Right atrium auricular region (tissue), 2 donors: Measurements from ENCODE around the gene TRIM69. TPM values are rescaled to one million over a fixed set of nuclear protein-coding genes. Genes with fewer than 3 reads are reported as not detected.
"Not testable (repeated sequence)": the region's sequence is repeated elsewhere in the genome, so short reads cannot be mapped to it uniquely, and the experiment has no call there.

Source experiments
- DNase-seq: peaks from one replicate; pipeline ENCODE4 v3.0.0-alpha.2; 2019; ENCODE audit warnings: low spot score
- H3K27ac ChIP-seq, 2 donors: fragments of 200-600 bp; sonication (generic); 1 replicate in 1 of 2; 2 replicates in 1 of 2; pipeline ENCODE4 v1.5.1; 2016 to 2019
- H3K27me3 ChIP-seq, 2 donors: fragments of 200-600 bp; sonication (generic); one replicate each; pipeline versions ENCODE4 v1.5.1 to v1.6.0; 2017 to 2019
- H3K36me3 ChIP-seq: fragments of 200-600 bp; sonication (generic); one replicate; pipeline ENCODE4 v1.5.1; 2016
- H3K4me1 ChIP-seq, 2 donors: fragments of 200-600 bp; sonication (generic); one replicate each; pipeline versions ENCODE4 v1.5.1 to v1.6.0; 2017 to 2019
- H3K4me3 ChIP-seq, 2 donors: fragments of 200-600 bp; sonication (generic); 1 replicate in 1 of 2; 2 replicates in 1 of 2; pipeline ENCODE4 v1.5.1; 2017 to 2019; ENCODE audit warnings: mild to moderate bottlenecking in 1 of 2, moderate library complexity in 1 of 2
- H3K9me3 ChIP-seq, 2 donors: fragments of 200-600 bp; sonication (generic); one replicate each; pipeline ENCODE4 v1.5.1; 2019
- CTCF ChIP-seq, 2 donors: fragments of 200-600 bp; sonication (generic); IDR thresholded peaks; one replicate each; pipeline ENCODE4 v1.5.1; 2019; ENCODE audit warnings: antibody characterized with exemption in 2 of 2
- total RNA-seq, 2 donors: library from RNA; depleted of rRNA; stranded (reverse); fragments of >200 nt; gene quantifications; one replicate each; pipeline ENCODE4 v1.1.0, GENCODE V29; 2016

TRIM69 gene
- total RNA-seq, 2 donors from 2014 or later: 28.9 to 55.1 TPM

GRCh38 chr15:44779761-44780160, 43.4 kb downstream of the TRIM69 start:
- Histone ChIP-seq H3K27ac (no peak overlapping the region), H3K36me3 (no peaks in the 10 kb centered on the region), H3K9me3 (no peaks in the 10 kb centered on the region), H3K27me3 (no peaks in the 10 kb centered on the region), H3K4me1 (no peaks in the 10 kb centered on the region), H3K4me3 (no peak overlapping the region)
- DNase-seq: no peak
- TF ChIP-seq CTCF (IDR thresholded peaks at IDR 0.05): no peak

GRCh38 chr15:44780608-44781007, 44.3 kb downstream of the TRIM69 start:
- no peak overlapping the region for H3K4me3 ChIP-seq
- no peaks in the 10 kb centered on the region for H3K27me3 ChIP-seq
- no peaks in the 10 kb centered on the region for H3K36me3 ChIP-seq
- DNase-seq: no peak
- TF ChIP-seq CTCF (IDR thresholded peaks at IDR 0.05): no peak
- H3K27ac ChIP-seq: no peak overlapping the region
- H3K4me1 ChIP-seq: no peaks in the 10 kb centered on the region
- no peaks in the 10 kb centered on the region for H3K9me3 ChIP-seq

- TF ChIP-seq CTCF (IDR thresholded peaks at IDR 0.05): no peak
- DNase-seq: no peak
- Histone ChIP-seq H3K4me3 (no peak overlapping the region), H3K27me3 (no peaks in the 10 kb centered on the region), H3K9me3 (no peaks in the 10 kb centered on the region), H3K27ac (no peak overlapping the region), H3K4me1 (no peaks in the 10 kb centered on the region), H3K36me3 (no peaks in the 10 kb centered on the region)
These were observed 44.9 kb downstream of the TRIM69 start for GRCh38 chr15:44781128-44781810.

GRCh38 chr15:44782516-44782915, 46.2 kb downstream of the TRIM69 start:
- no peak for TF ChIP-seq CTCF (IDR thresholded peaks at IDR 0.05)
- no peak overlapping the region for H3K27ac ChIP-seq
- H3K9me3 ChIP-seq: no peaks in the 10 kb centered on the region
- H3K4me3 ChIP-seq: no peak overlapping the region
- no peaks in the 10 kb centered on the region for H3K4me1 ChIP-seq
- no peak for DNase-seq
- no peaks in the 10 kb centered on the region for H3K27me3 ChIP-seq
- no peaks in the 10 kb centered on the region for H3K36me3 ChIP-seq

DNA sequence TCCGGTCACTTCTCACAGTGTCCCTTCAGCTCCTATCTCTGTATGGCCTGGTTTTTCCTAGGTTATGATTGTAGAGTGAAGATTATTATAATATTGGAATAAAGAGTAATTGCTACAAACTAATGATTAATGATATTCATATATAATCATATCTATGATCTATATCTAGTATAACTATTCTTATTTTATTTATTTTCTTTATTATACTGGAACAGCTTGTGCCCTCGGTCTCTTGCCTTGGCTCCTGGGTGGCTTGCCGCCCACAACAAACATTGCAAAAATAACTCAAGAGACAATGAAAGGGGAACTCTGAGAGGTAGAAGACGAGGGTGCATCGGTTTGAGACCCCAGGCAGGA, 48.6 kb downstream of the TRIM69 start:
- DNase-seq, H3K4me1 ChIP-seq, H3K36me3 ChIP-seq, H3K27me3 ChIP-seq, H3K9me3 ChIP-seq: not testable (repeated sequence)
- H3K4me3 ChIP-seq: peak overlapping the region; percentile 65 to 67
- H3K27ac ChIP-seq: peak overlapping the region; percentile 86 to 92

DNA sequence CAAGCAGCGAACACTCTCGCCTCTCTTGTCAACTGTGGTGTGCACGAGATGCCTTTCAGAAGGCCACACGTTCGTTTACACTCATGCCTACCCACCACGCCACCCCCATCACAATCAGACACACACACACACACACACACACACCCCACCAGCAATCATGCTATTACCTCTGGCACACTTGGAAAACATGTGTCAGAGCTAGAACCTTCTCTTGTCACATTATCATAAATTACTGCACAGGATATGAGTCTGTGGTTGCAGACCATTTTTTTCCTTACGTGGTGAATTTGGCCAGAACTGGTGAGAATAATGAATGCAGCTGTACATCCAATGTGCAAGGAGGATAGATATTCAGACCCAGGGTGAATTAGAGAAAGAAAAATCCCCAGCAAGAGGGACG, 52.4 kb downstream of the TRIM69 start:
- Histone ChIP-seq H3K4me3 (no peak overlapping the region), H3K27me3 (no peaks in the 10 kb centered on the region), H3K4me1 (no peaks in the 10 kb centered on the region), H3K9me3 (no peaks in the 10 kb centered on the region), H3K27ac (no peak overlapping the region), H3K36me3 (no peaks in the 10 kb centered on the region)
- DNase-seq: no peak
- TF ChIP-seq CTCF (IDR thresholded peaks at IDR 0.05): no peak
